Neutrophil (primary cell): Measurements from ENCODE around the gene TOP2A.

Source experiments
- H3K27ac ChIP-seq: fragments of 200-600 bp; sonication (generic); 2 replicates; pipeline ENCODE4 v1.5.1; 2016; ENCODE audit warnings: mild to moderate bottlenecking, moderate library complexity
- H3K27me3 ChIP-seq: fragments of 200-600 bp; sonication (generic); 2 replicates; pipeline ENCODE4 v1.6.0; 2016; ENCODE audit warnings: mild to moderate bottlenecking
- H3K36me3 ChIP-seq: fragments of 200-600 bp; sonication (generic); 2 replicates; pipeline ENCODE4 v1.5.1; 2017
- H3K4me1 ChIP-seq, 2 experiments: fragments of 200-600 bp in 1 of 2; sonication (generic) in 1 of 2; 1 replicate in 1 of 2; 2 replicates in 1 of 2; pipeline versions ENCODE4 v1.5.1 to v1.6.1; 2013 to 2016; ENCODE audit warnings: low read depth in 1 of 2, low read length in 1 of 2, mild to moderate bottlenecking in 1 of 2, moderate library complexity in 1 of 2; ENCODE audit not compliant: control insufficient read depth in 1 of 2, insufficient read depth in 1 of 2
- H3K4me3 ChIP-seq, 2 experiments: fragments of 200-600 bp in 1 of 2; sonication (generic) in 1 of 2; 1 replicate in 1 of 2; 2 replicates in 1 of 2; pipeline ENCODE4 v1.5.1; 2013 to 2016; ENCODE audit warnings: low read depth in 1 of 2, low read length in 1 of 2, mild to moderate bottlenecking in 1 of 2, moderate library complexity in 1 of 2
- H3K9me3 ChIP-seq: fragments of 200-600 bp; sonication (generic); 2 replicates; pipeline ENCODE4 v1.5.1; 2016
- CTCF ChIP-seq: fragments of 200-600 bp; sonication (generic); IDR thresholded peaks from 2 replicates; pipeline ENCODE4 v1.5.1; 2016; ENCODE audit warnings: antibody characterized with exemption

The TOP2A gene

DNA sequence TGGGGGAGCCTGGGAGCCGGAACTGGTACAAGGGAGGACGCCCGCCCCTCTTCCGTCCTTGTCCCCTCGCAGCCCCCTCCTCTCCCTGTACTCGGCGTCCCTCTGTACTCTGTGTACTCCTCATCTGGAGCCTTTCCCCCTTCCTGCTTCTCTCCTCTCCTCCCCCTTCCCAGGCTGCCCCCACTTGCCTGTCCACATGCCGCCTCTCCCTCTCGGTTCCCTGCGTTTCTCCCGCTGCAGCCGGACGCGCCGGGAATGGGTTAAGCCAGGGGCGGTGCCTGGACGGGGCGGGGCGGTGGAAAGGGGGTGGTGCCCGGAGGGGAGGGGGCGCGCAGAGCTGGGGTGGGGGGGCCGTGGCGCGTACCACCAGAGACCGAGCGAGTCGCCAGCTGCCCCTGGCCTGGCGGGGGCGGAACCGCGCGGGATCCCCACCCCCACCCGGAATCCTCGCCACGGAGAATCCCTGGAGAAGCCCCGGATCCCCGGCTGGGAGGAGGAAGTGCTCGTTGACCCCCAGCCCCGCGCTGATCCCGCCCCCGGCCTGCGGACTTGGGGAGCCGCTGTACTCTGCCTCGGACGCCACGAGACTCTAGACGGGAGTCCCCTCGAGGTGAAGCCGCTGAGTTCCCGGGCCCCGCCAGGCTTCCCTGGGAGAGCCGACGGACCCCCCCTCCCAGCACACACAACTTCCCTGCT is 75.7 kb downstream of the TOP2A start:
- Histone ChIP-seq H3K9me3 (no peaks in the 10 kb centered on the region), H3K4me1 (peaks cover 75 to 80% of the 10 kb centered on the region in 2 experiments), H3K36me3 (peaks cover 61% of the 10 kb centered on the region), H3K27ac (peak overlapping the region; percentile 98), H3K27me3 (no peaks in the 10 kb centered on the region), H3K4me3 (peak overlapping the region; percentile 96 to 99)
- no peak for TF ChIP-seq CTCF

DNA sequence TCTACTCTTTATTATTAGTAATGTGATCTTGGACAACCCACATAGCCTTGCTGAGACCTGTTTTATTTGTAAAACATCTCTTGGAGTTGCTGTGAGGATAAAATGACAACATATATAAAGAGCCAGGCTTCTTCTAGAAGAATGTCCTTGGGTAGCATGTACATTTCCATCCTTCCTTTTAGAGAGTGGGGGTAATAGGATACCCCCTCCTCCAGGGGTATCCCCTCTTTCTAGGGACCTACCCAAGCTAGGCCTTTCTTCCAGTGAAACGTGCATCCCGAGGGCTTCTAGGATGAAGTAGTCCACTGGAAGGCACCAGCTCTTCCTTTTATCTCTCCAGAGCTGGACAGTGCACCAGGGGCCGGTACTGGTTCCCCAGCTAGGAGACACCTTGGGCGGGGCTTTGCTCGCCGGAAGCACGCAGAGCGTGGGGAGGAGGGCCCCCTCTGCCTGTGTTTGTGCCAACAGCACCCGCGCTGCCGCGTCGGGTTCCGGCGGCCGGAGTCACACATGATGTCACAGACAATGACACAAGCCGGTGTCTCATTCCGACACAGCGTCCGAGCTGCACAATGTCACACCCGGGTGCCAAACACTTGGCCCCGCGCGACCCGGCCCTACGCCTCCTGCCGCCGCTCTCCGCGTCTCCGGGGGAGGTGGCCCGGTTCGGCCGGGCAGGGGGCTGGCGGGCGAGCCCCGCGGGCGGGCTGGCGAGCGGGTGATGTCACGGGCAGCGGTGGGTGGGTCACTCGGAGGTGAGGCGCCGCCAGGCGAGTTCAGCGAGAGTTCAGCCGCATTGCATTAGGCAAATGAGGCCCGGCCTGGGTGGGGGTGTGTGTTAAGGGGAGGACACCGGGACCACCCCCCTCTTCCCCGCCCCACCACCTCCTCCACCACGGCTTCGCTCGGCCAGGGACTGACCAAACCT is 76.6 kb downstream of the TOP2A start:
- no peaks in the 10 kb centered on the region for H3K27me3 ChIP-seq
- H3K27ac ChIP-seq = peak overlapping the region; percentile 98
- H3K36me3 ChIP-seq = peaks cover 55% of the 10 kb centered on the region
- no peaks in the 10 kb centered on the region for H3K9me3 ChIP-seq
- peaks cover 75 to 81% of the 10 kb centered on the region in 2 experiments for H3K4me1 ChIP-seq
- H3K4me3 ChIP-seq = peak overlapping the region; percentile 96 to 99
- TF ChIP-seq CTCF = peak; percentile 67

DNA sequence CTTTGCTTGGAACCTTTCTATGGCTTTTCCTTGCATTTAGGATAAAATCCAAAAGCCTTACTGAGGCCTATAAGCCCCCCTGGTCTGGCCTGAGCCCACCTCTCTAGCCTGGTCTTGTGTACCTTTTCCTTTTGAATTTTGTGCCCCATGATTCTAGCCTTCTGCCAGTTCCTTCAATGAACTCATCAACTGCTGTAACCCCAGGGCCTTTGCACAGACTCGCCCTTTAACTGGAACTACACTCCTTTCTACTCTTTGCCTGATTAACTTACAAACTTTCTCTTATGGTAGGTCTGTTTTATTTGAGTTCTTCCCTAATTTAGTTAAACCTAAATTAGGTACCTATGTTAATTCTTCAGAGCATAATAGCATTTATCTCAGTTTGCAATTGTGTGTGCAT is 77.4 kb downstream of the TOP2A start:
- H3K27ac ChIP-seq = peak overlapping the region; percentile 98
- H3K9me3 ChIP-seq = no peaks in the 10 kb centered on the region
- no peaks in the 10 kb centered on the region for H3K27me3 ChIP-seq
- no peak for TF ChIP-seq CTCF
- peak overlapping the region; percentile 96 to 99 for H3K4me3 ChIP-seq
- peaks cover 50% of the 10 kb centered on the region for H3K36me3 ChIP-seq
- peaks cover 75 to 81% of the 10 kb centered on the region in 2 experiments for H3K4me1 ChIP-seq

- Histone ChIP-seq H3K9me3 (no peaks in the 10 kb centered on the region), H3K27me3 (no peaks in the 10 kb centered on the region), H3K36me3 (peaks cover 39% of the 10 kb centered on the region), H3K4me3 (peak overlapping the region; percentile 96 to 99), H3K27ac (peak overlapping the region; percentile 98), H3K4me1 (peaks cover 75 to 81% of the 10 kb centered on the region in 2 experiments)
- no peak for TF ChIP-seq CTCF
Measured at GRCh38 chr17:40338941-40339649, 78.6 kb downstream of the TOP2A start.
